Neural progenitor cell (in vitro differentiated cells): Measurements from ENCODE around the gene CYB5B. TPM values are rescaled to one million over a fixed set of nuclear protein-coding genes. Genes with fewer than 3 reads are reported as not detected.
A peak's percentile ranks its signal among the peaks of the same experiment; 100 is the strongest.

ENCODE experiments used
- DNase-seq: peaks from one replicate; pipeline ENCODE4 v3.0.0-alpha.2; 2016; ENCODE audit warnings: low spot score
- H2AFZ ChIP-seq: fragments of 200-600 bp; sonication (generic); replicated peaks from 2 replicates; pipeline ENCODE4 v1.6.1; 2016; ENCODE audit warnings: antibody characterized with exemption
- H3F3A ChIP-seq: fragments of 200-600 bp; sonication (generic); 2 replicates; pipeline ENCODE4 v1.6.1; 2016; ENCODE audit warnings: antibody characterized with exemption, low read depth
- H3K27ac ChIP-seq: fragments of 200-600 bp; sonication (generic); 2 replicates; pipeline ENCODE4 v1.5.1; 2016; ENCODE audit warnings: mild to moderate bottlenecking
- H3K27me3 ChIP-seq: fragments of 200-600 bp; sonication (generic); 2 replicates; pipeline ENCODE4 v1.6.1; 2016; ENCODE audit warnings: mild to moderate bottlenecking, moderate library complexity
- H3K36me3 ChIP-seq: fragments of 200-600 bp; sonication (generic); 2 replicates; pipeline ENCODE4 v1.5.1; 2016
- H3K4me1 ChIP-seq: fragments of 200-600 bp; sonication (generic); 2 replicates; pipeline ENCODE4 v1.6.1; 2016; ENCODE audit warnings: mixed run types
- H3K4me2 ChIP-seq: fragments of 200-600 bp; sonication (generic); 2 replicates; pipeline ENCODE4 v1.6.1; 2016
- H3K4me3 ChIP-seq: fragments of 200-600 bp; sonication (generic); 2 replicates; pipeline ENCODE4 v1.5.1; 2016
- H3K79me2 ChIP-seq: fragments of 200-600 bp; sonication (generic); 2 replicates; pipeline ENCODE4 v1.6.1; 2016; ENCODE audit warnings: low read depth
- H3K9ac ChIP-seq: fragments of 200-600 bp; sonication (generic); 2 replicates; pipeline ENCODE4 v1.6.1; 2016
- H3K9me3 ChIP-seq: fragments of 200-600 bp; sonication (generic); 2 replicates; pipeline ENCODE4 v1.5.1; 2016; ENCODE audit warnings: low read depth
- H4K20me1 ChIP-seq: fragments of 200-600 bp; sonication (generic); 2 replicates; pipeline ENCODE4 v1.6.1; 2016; ENCODE audit warnings: low read depth
- H3K27ac Mint-ChIP-seq: 3 replicates; pipeline ENCODE4 v1.8.0; 2021; ENCODE audit warnings: mixed read lengths
- H3K27me3 Mint-ChIP-seq: 2 replicates; pipeline ENCODE4 v1.8.0; 2022; ENCODE audit warnings: low read depth, mild to moderate bottlenecking, inconsistent platforms, moderate library complexity, mixed read lengths; ENCODE audit not compliant: insufficient read depth
- H3K36me3 Mint-ChIP-seq: 3 replicates; pipeline ENCODE4 v1.8.0; 2021; ENCODE audit warnings: mixed read lengths
- H3K4me1 Mint-ChIP-seq: 3 replicates; pipeline ENCODE4 v1.8.0; 2021; ENCODE audit warnings: mixed read lengths
- H3K4me3 Mint-ChIP-seq: 3 replicates; pipeline ENCODE4 v1.8.0; 2021; ENCODE audit warnings: mild to moderate bottlenecking, moderate library complexity, mixed read lengths
- H3K9me3 Mint-ChIP-seq: 3 replicates; pipeline ENCODE4 v1.8.0; 2020; ENCODE audit warnings: mixed read lengths
- EZH2 ChIP-seq: fragments of 200-600 bp; sonication (generic); IDR thresholded peaks from 2 replicates; pipeline ENCODE4 v1.6.1; 2017; ENCODE audit warnings: antibody characterized with exemption, mild to moderate bottlenecking, moderate library complexity
- EZH2phosphoT487 ChIP-seq: fragments of 200-600 bp; sonication (generic); IDR thresholded peaks from 2 replicates; pipeline ENCODE4 v1.6.1; 2017; ENCODE audit warnings: antibody characterized with exemption
- total RNA-seq: library from RNA; depleted of rRNA; stranded (reverse); fragments of >200 nt; gene quantifications from 2 replicates; pipeline ENCODE4 v1.2.3, GENCODE V29; 2015; ENCODE audit warnings: low replicate concordance
- TF ChIP-seq, protein P1 (sequence below): fragments of 200-600 bp; sonication (generic); IDR thresholded peaks from 2 replicates; pipeline ENCODE4 v1.5.1; 2017; ENCODE audit warnings: antibody characterized with exemption, mild to moderate bottlenecking

Gene CYB5B
- total RNA-seq, 1 donor from 2014 or later = 108 TPM

- peaks cover 3% of the 10 kb centered on the region for H3K27me3 Mint-ChIP-seq
- Histone ChIP-seq H2AFZ (peak overlapping the region; percentile 99), H3K36me3 (no peaks in the 10 kb centered on the region), H3K4me3 (peak overlapping the region; percentile 90), H3K79me2 (peaks cover 49% of the 10 kb centered on the region), H3K4me1 (peaks cover 6% of the 10 kb centered on the region), H3K27me3 (no peaks in the 10 kb centered on the region), H3K27ac (no peak overlapping the region), H3K9me3 (no peaks in the 10 kb centered on the region), H4K20me1 (peaks cover 14% of the 10 kb centered on the region), H3K4me2 (peak overlapping the region; percentile 98), H3F3A (peaks cover 19% of the 10 kb centered on the region), H3K9ac (peak overlapping the region; percentile 88)
- TF ChIP-seq EZH2phosphoT487 (no peak), EZH2 (no peak)
- TF ChIP-seq, protein P1, sequence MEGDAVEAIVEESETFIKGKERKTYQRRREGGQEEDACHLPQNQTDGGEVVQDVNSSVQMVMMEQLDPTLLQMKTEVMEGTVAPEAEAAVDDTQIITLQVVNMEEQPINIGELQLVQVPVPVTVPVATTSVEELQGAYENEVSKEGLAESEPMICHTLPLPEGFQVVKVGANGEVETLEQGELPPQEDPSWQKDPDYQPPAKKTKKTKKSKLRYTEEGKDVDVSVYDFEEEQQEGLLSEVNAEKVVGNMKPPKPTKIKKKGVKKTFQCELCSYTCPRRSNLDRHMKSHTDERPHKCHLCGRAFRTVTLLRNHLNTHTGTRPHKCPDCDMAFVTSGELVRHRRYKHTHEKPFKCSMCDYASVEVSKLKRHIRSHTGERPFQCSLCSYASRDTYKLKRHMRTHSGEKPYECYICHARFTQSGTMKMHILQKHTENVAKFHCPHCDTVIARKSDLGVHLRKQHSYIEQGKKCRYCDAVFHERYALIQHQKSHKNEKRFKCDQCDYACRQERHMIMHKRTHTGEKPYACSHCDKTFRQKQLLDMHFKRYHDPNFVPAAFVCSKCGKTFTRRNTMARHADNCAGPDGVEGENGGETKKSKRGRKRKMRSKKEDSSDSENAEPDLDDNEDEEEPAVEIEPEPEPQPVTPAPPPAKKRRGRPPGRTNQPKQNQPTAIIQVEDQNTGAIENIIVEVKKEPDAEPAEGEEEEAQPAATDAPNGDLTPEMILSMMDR = no peak
- no peaks in the 10 kb centered on the region for H3K9me3 Mint-ChIP-seq
- DNase-seq = no peak
- peak overlapping the region; percentile 40 for H3K27ac Mint-ChIP-seq
- peak overlapping the region; percentile 92 for H3K4me3 Mint-ChIP-seq
- H3K4me1 Mint-ChIP-seq = peaks cover 10% of the 10 kb centered on the region
- H3K36me3 Mint-ChIP-seq = peaks cover 12% of the 10 kb centered on the region
These were observed 39.4 kb upstream of the CYB5B start for GRCh38 chr16:69384974-69385373.

DNA sequence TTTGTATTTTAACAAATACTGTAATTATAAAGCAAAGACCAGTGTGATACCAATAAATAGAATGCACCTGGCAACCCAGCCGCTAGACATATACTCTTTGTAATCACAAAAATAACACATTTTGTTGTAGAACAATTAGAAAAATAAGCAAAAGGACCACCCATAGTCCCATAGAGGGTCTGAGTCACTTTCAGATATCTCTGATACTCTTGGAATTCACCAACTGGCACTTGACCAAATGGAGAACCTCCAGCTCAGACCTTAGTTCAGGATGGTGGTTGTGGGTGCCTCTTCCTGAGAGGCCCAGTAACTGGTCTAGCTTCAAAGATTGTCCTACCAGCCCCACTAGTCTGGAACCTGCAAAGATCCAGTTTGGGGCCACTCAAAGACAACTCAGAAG, 37.8 kb upstream of the CYB5B start:
- peaks cover 14% of the 10 kb centered on the region for H4K20me1 ChIP-seq
- H2AFZ ChIP-seq = no peak overlapping the region
- TF ChIP-seq, protein P1 = no peak
- TF ChIP-seq EZH2phosphoT487 = no peak
- peaks cover 12% of the 10 kb centered on the region for H3K36me3 Mint-ChIP-seq
- peaks cover 19% of the 10 kb centered on the region for H3F3A ChIP-seq
- peaks cover 6% of the 10 kb centered on the region for H3K4me1 ChIP-seq
- H3K9ac ChIP-seq = no peak overlapping the region
- H3K27me3 ChIP-seq = no peaks in the 10 kb centered on the region
- no peaks in the 10 kb centered on the region for H3K9me3 Mint-ChIP-seq
- no peak for DNase-seq
- no peak overlapping the region for H3K27ac ChIP-seq
- H3K4me1 Mint-ChIP-seq = peaks cover 10% of the 10 kb centered on the region
- no peak overlapping the region for H3K4me3 ChIP-seq
- peaks cover 42% of the 10 kb centered on the region for H3K79me2 ChIP-seq
- peak overlapping the region; percentile 94 for H3K4me3 Mint-ChIP-seq
- H3K4me2 ChIP-seq = no peak overlapping the region
- no peaks in the 10 kb centered on the region for H3K36me3 ChIP-seq
- H3K27ac Mint-ChIP-seq = no peak overlapping the region
- H3K27me3 Mint-ChIP-seq = peaks cover 2% of the 10 kb centered on the region
- H3K9me3 ChIP-seq = no peaks in the 10 kb centered on the region

DNA sequence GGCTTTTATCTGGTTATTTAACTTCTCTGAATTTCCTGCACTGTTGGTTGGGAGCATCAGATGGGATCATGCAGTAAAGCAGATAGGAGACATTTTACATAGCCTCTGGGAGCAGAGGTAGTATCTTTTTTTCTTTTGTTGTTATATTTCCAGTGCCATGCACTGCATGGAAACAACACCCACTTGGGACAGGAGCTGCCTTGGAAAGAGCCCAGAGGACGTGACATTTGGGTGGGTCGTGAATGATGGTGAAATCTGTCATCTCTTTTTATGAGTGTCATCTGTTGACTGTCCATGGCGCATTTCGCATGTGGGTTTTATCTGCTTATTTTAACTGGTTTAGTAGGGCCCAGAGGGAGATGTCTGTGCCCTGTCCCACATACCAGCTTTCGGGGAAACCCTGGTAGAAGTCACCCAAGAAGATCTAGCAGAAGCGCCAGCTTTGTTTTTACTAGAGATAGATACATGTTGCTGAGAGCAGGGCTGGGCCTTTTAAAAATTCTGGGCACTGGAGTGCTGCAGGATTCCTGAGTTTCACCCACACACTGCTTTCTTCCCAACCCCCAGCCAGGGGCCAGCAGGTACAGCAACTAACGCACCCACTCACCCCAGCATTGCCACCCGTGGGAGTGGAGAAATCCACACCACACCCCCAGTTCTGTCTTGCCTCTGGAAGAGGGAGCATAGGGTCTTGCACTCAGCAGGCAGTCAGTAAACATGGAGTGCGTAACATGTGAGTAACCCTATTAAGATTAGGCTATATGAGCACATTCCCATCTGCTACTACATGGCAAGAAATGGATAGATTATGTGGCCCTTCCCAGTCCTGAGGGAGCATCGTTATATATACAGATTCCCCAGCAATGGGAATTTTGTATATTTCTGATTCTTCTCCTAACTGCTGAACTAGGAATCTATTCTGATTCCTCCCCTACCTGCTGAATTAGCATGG, 30.2 kb upstream of the CYB5B start:
- Mint-ChIP-seq H3K27me3 (no peaks in the 10 kb centered on the region), H3K9me3 (no peaks in the 10 kb centered on the region), H3K36me3 (no peaks in the 10 kb centered on the region), H3K4me3 (no peak overlapping the region), H3K27ac (no peak overlapping the region), H3K4me1 (peaks cover 17% of the 10 kb centered on the region)
- TF ChIP-seq EZH2phosphoT487 = no peak
- TF ChIP-seq EZH2 = no peak
- TF ChIP-seq, protein P1 = no peak
- peak overlapping the region; percentile 14 for H3K9ac ChIP-seq
- DNase-seq = no peak
- no peaks in the 10 kb centered on the region for H3K79me2 ChIP-seq
- H3K27ac ChIP-seq = no peak overlapping the region
- H3K4me1 ChIP-seq = peaks cover 6% of the 10 kb centered on the region
- no peaks in the 10 kb centered on the region for H3K9me3 ChIP-seq
- H2AFZ ChIP-seq = no peak overlapping the region
- no peak overlapping the region for H3K4me3 ChIP-seq
- no peaks in the 10 kb centered on the region for H3K27me3 ChIP-seq
- peaks cover 4% of the 10 kb centered on the region for H3F3A ChIP-seq
- no peaks in the 10 kb centered on the region for H4K20me1 ChIP-seq
- no peak overlapping the region for H3K4me2 ChIP-seq
- H3K36me3 ChIP-seq = no peaks in the 10 kb centered on the region
